Iris pigment epithelial cell (primary cell): ENCODE measurements around the gene GAGE12C.
"Not testable (repeated sequence)": the region's sequence is repeated elsewhere in the genome, so short reads cannot be mapped to it uniquely, and the experiment has no call there.

ENCODE experiments used
- DNase-seq: peaks from one replicate; pipeline ENCODE4 v3.0.0-alpha.2; 2011; ENCODE audit warnings: low read depth

Gene GAGE12C, protein sequence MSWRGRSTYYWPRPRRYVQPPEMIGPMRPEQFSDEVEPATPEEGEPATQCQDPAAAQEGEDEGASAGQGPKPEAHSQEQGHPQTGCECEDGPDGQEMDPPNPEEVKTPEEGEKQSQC

DNA sequence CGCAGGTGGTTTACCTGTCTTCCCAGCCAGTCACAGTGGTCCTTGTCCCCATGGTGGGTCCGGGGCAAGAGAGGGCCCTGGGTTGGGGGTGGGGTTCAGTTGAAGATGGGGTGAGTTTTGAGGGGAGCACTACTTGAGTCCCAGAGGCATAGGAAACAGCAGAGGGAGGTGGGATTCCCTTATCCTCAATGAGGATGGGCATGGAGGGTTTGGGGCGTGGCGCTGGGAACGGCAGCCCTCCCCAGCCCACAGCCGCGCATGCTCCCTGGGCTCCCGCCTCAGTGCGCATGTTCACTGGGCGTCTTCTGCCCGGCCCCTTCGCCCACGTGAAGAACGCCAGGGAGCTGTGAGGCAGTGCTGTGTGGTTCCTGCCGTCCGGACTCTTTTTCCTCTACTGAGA is at the start of gene GAGE12C:
Gene GAGE12C, plus strand, starts transcription at position 301 of the 400 bp plus-strand sequence. CDS start 1,155 bp downstream, outside the sequence.
- DNase-seq = not testable (repeated sequence)

DNA sequence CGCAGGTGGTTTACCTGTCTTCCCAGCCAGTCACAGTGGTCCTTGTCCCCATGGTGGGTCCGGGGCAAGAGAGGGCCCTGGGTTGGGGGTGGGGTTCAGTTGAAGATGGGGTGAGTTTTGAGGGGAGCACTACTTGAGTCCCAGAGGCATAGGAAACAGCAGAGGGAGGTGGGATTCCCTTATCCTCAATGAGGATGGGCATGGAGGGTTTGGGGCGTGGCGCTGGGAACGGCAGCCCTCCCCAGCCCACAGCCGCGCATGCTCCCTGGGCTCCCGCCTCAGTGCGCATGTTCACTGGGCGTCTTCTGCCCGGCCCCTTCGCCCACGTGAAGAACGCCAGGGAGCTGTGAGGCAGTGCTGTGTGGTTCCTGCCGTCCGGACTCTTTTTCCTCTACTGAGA is 9.5 kb downstream of the GAGE12C start, which contains the start of gene GAGE12D:
Gene GAGE12D, plus strand, starts transcription at position 301 of the 400 bp plus-strand sequence. CDS start 1,155 bp downstream, outside the sequence.
- DNase-seq = not testable (repeated sequence)

DNA sequence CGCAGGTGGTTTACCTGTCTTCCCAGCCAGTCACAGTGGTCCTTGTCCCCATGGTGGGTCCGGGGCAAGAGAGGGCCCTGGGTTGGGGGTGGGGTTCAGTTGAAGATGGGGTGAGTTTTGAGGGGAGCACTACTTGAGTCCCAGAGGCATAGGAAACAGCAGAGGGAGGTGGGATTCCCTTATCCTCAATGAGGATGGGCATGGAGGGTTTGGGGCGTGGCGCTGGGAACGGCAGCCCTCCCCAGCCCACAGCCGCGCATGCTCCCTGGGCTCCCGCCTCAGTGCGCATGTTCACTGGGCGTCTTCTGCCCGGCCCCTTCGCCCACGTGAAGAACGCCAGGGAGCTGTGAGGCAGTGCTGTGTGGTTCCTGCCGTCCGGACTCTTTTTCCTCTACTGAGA is 19.0 kb downstream of the GAGE12C start, which contains the start of gene GAGE12E:
Gene GAGE12E, plus strand, starts transcription at position 301 of the 400 bp plus-strand sequence. CDS start 1,155 bp downstream, outside the sequence.
- not testable (repeated sequence) for DNase-seq

DNA sequence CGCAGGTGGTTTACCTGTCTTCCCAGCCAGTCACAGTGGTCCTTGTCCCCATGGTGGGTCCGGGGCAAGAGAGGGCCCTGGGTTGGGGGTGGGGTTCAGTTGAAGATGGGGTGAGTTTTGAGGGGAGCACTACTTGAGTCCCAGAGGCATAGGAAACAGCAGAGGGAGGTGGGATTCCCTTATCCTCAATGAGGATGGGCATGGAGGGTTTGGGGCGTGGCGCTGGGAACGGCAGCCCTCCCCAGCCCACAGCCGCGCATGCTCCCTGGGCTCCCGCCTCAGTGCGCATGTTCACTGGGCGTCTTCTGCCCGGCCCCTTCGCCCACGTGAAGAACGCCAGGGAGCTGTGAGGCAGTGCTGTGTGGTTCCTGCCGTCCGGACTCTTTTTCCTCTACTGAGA is 28.6 kb downstream of the GAGE12C start, which contains the start of gene GAGE12F:
Gene GAGE12F, plus strand, starts transcription at position 301 of the 400 bp plus-strand sequence. CDS start 1,155 bp downstream, outside the sequence.
- not testable (repeated sequence) for DNase-seq

DNA sequence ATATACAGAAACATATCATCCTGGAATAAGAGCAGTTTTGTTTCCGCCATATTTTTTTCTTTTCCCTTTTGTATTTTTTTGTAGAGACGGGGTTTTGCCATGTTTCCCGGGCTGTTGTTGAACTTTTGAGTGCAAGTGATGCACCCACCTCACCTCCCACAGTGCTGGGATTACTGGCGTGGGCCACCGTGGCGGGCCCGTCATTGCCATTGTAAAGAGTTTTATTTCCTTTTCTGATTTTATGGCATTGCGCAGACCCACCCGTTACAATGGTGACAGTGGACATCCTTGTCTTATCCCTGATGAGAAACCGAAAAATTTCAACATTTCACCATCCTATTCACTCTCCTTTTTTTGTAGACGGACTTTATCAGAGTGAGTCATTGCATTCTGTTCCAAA is 36.8 kb downstream of the GAGE12C start:
- DNase-seq = not testable (repeated sequence)

DNA sequence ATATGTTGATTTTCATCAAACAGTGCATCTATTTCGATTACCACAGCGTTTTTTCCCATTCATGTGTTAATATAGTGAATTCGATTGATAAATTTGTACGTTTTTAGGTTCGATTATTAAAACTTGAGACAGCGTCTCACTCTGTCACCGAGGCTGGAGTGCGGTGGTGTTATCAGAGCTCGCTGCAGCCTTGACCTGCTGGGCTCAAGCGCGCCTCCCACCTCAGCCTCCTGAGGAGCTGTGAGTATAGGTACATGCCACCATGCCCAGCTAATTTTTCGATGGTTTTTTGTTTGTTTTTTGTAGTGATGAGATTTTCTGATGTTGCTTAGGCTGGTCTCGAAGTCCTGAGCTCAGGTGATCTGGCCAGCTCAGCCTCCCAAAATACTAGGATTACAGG is 37.2 kb downstream of the GAGE12C start:
- not testable (repeated sequence) for DNase-seq

DNA sequence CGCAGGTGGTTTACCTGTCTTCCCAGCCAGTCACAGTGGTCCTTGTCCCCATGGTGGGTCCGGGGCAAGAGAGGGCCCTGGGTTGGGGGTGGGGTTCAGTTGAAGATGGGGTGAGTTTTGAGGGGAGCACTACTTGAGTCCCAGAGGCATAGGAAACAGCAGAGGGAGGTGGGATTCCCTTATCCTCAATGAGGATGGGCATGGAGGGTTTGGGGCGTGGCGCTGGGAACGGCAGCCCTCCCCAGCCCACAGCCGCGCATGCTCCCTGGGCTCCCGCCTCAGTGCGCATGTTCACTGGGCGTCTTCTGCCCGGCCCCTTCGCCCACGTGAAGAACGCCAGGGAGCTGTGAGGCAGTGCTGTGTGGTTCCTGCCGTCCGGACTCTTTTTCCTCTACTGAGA is 38.1 kb downstream of the GAGE12C start, which contains the start of gene GAGE12G:
Gene GAGE12G, plus strand, starts transcription at position 301 of the 400 bp plus-strand sequence. CDS start 1,155 bp downstream, outside the sequence.
- DNase-seq = not testable (repeated sequence)

DNA sequence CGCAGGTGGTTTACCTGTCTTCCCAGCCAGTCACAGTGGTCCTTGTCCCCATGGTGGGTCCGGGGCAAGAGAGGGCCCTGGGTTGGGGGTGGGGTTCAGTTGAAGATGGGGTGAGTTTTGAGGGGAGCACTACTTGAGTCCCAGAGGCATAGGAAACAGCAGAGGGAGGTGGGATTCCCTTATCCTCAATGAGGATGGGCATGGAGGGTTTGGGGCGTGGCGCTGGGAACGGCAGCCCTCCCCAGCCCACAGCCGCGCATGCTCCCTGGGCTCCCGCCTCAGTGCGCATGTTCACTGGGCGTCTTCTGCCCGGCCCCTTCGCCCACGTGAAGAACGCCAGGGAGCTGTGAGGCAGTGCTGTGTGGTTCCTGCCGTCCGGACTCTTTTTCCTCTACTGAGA is 47.7 kb downstream of the GAGE12C start, which contains the start of gene GAGE12H:
Gene GAGE12H, plus strand, starts transcription at position 301 of the 400 bp plus-strand sequence. CDS start 1,155 bp downstream, outside the sequence.
- DNase-seq = not testable (repeated sequence)
